Coronary artery (tissue), 2 donors: ENCODE data around the gene LPAR2.

Source experiments
- DNase-seq: peaks from one replicate; pipeline ENCODE4 v3.0.0-alpha.2; 2017; ENCODE audit warnings: low spot score
- H3K27ac ChIP-seq, 2 donors: fragments of 200-600 bp; sonication (generic); one replicate each; pipeline ENCODE4 v1.5.1; 2016 to 2019
- H3K4me3 ChIP-seq: fragments of 200-600 bp; sonication (generic); 2 replicates; pipeline ENCODE4 v1.5.1; 2016; ENCODE audit warnings: mild to moderate bottlenecking, moderate library complexity
- TF ChIP-seq, protein P1 (sequence below): fragments of 200-600 bp; sonication (generic); IDR thresholded peaks from one replicate; pipeline ENCODE4 v1.5.1; 2019; ENCODE audit warnings: antibody characterized with exemption

The LPAR2 gene

DNA sequence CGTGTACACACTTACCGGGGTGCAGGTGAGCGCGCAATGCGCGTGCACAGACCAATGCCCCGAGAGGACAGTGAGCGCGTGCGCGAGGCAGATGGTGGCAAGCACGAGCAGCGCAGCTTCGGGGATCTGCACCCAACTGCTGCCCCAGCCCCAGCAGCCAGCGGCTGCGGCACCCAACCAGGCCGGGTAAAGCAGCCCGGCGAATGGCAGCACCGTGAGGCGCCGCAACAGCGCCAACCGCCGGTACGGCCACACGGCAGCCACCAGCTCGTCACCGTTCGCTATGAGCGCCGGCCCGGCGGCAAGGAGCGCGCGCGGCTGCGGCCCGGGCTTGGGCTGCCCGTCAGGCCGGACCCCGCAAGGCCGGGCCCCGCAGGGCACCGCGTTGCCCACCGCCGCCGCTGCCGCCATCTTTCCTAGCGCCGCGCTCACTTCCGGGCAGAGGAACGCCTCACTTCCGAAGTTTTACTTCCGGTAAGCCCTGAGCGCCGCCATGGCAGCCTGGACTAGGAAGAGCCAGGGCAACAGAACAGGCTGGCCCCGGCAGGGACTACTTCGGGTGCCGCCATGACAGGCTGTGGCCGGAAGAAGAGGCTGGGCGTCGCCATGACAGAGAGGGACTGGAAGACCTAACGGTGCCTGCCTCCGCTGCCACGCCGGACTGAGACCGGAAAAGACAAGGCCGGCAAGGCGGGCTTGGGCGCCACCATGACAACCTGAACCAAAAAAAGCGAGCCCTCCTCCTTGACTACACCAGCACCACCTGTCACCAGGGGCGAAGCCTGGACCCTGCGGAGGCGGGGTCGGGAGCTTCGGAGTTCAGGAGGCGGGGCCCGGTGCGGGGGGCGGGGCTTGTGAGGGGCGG, 35.5 kb upstream of the LPAR2 start, which contains the start of gene ATP13A1:
ATP13A1 (minus strand) TSS at position 421 of the 865 bp plus-strand sequence; CDS start at position 411, 10 bp downstream.
- H3K4me3 ChIP-seq = peak within 1 kb of the TSS; percentile 98
- peak within 1 kb of the TSS; percentile 80 to 93 for H3K27ac ChIP-seq
- peak; percentile 98 for DNase-seq
- TF ChIP-seq, protein P1, sequence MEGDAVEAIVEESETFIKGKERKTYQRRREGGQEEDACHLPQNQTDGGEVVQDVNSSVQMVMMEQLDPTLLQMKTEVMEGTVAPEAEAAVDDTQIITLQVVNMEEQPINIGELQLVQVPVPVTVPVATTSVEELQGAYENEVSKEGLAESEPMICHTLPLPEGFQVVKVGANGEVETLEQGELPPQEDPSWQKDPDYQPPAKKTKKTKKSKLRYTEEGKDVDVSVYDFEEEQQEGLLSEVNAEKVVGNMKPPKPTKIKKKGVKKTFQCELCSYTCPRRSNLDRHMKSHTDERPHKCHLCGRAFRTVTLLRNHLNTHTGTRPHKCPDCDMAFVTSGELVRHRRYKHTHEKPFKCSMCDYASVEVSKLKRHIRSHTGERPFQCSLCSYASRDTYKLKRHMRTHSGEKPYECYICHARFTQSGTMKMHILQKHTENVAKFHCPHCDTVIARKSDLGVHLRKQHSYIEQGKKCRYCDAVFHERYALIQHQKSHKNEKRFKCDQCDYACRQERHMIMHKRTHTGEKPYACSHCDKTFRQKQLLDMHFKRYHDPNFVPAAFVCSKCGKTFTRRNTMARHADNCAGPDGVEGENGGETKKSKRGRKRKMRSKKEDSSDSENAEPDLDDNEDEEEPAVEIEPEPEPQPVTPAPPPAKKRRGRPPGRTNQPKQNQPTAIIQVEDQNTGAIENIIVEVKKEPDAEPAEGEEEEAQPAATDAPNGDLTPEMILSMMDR = no peak

GRCh38 chr19:19662871-19663255, 34.8 kb upstream of the LPAR2 start:
- H3K27ac ChIP-seq = peak overlapping the region; percentile 80 to 93
- H3K4me3 ChIP-seq = peak overlapping the region; percentile 98
- no peak for DNase-seq
- TF ChIP-seq, protein P1 = no peak

DNA sequence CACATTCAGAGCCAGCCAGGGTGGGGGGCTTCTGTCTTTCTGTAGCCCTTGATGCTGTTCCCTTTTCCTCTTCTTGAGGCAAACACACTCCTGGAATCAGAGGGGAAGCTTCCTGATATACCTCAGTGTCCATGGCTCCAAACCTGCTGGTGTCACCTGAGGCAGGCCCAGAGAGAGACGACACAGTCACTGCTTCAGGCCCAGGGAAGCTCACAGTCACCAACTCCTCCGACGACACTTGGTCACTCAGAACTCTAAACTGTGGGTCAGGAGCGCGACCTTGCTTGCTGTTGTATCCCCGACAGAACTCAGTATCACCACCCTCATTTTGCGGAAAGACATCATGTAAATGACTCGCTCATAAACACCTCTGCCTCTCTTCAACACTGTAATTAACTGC, 34.3 kb upstream of the LPAR2 start:
- H3K27ac ChIP-seq = no peak overlapping the region
- peak overlapping the region; percentile 98 for H3K4me3 ChIP-seq
- peak; percentile 54 for DNase-seq
- TF ChIP-seq, protein P1 = no peak

- peak overlapping the region; percentile 98 for H3K4me3 ChIP-seq
- no peak for DNase-seq
- H3K27ac ChIP-seq = no peak overlapping the region
- TF ChIP-seq, protein P1 = no peak
Observed at GRCh38 chr19:19661675-19662251, 33.7 kb upstream of the LPAR2 start.

DNA sequence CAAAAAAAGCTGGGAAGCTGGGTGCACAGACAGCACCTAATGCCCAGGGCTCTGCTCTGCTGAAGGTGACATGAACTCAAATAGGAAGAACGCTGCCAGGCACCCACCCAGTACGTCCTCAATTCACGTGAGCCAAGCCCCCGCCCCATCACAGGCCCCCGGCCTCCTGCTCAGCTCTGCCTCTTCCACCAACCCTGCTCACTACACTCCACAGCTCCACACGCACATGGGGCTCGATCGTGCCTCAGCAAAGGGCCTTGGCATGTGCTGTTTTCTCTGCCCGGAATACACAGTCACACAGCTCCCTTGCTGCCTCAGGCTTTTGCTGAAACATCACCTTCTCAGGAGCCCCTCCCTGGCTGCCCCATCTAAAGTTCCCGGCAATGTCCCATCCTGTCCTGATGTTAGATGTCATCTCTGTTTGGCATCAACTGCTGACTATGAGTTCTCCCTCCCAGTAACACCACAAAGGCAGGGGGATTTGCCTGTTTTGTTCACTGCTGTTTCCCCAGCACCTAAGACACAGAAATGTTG, 33.2 kb upstream of the LPAR2 start:
- no peak for DNase-seq
- TF ChIP-seq, protein P1 = no peak
- no peak overlapping the region for H3K4me3 ChIP-seq
- no peak overlapping the region for H3K27ac ChIP-seq

GRCh38 chr19:19659646-19660245, 31.7 kb upstream of the LPAR2 start:
- no peak overlapping the region for H3K4me3 ChIP-seq
- TF ChIP-seq, protein P1 = no peak
- H3K27ac ChIP-seq = no peak overlapping the region
- no peak for DNase-seq
